Esophagus muscularis mucosa (tissue), 4 donors: ENCODE results near the gene C1orf185. TPM values are rescaled to one million over a fixed set of nuclear protein-coding genes. Genes with fewer than 3 reads are reported as not detected.

Source experiments
- DNase-seq: peaks from one replicate; pipeline ENCODE4 v3.0.0-alpha.2; 2017; ENCODE audit errors: extremely low spot score
- H3K27ac ChIP-seq, 4 donors: fragments of 200-600 bp; sonication (generic); replicated peaks in 1 of 4; 1 replicate in 3 of 4; 2 replicates in 1 of 4; pipeline ENCODE4 v1.5.1; 2016 to 2019; ENCODE audit warnings: mild to moderate bottlenecking in 1 of 4
- H3K27me3 ChIP-seq, 4 donors: fragments of 200-600 bp; sonication (generic); one replicate each; pipeline versions ENCODE4 v1.5.1 to v1.6.0; 2016 to 2019
- H3K36me3 ChIP-seq, 4 donors: fragments of 200-600 bp; sonication (generic); one replicate each; pipeline ENCODE4 v1.5.1; 2016 to 2019
- H3K4me1 ChIP-seq, 4 donors: fragments of 200-600 bp; sonication (generic); one replicate each; pipeline ENCODE4 v1.5.1; 2016 to 2019
- H3K4me3 ChIP-seq, 4 donors: fragments of 200-600 bp; sonication (generic); 1 replicate in 2 of 4; 2 replicates in 2 of 4; pipeline ENCODE4 v1.5.1; 2016 to 2019; ENCODE audit warnings: mild to moderate bottlenecking in 4 of 4, moderate library complexity in 1 of 4
- H3K9me3 ChIP-seq, 4 donors: fragments of 200-600 bp; sonication (generic); 1 replicate in 3 of 4; 2 replicates in 1 of 4; pipeline ENCODE4 v1.5.1; 2016 to 2019
- CTCF ChIP-seq, 3 experiments: fragments of 200-600 bp in 2 of 3; fragments of 450-650 bp in 1 of 3; sonication (generic) in 2 of 3; IDR thresholded peaks; one replicate each; pipeline ENCODE4 v1.5.1; 2017 to 2019; ENCODE audit warnings: antibody characterized with exemption in 3 of 3, mild to moderate bottlenecking in 2 of 3, moderate library complexity in 1 of 3
- EP300 ChIP-seq: sonication (generic); formaldehyde crosslinking; IDR thresholded peaks from one replicate; pipeline ENCODE4 v1.6.1; 2017; ENCODE audit warnings: antibody characterized with exemption
- POLR2A ChIP-seq: fragments of 450-650 bp; IDR thresholded peaks from one replicate; pipeline ENCODE4 v1.6.1; 2017; ENCODE audit warnings: antibody characterized with exemption, moderate library complexity, mild to moderate bottlenecking, low read depth
- POLR2AphosphoS5 ChIP-seq, 2 donors: sonication (generic); formaldehyde crosslinking; IDR thresholded peaks; one replicate each; pipeline ENCODE4 v1.6.1; 2017; ENCODE audit warnings: antibody characterized with exemption in 2 of 2
- WGBS: methylation state at CpG from one replicate; pipeline ENCODE4 v1.1.5; 2018; 5-methylcytosine and 5-hydroxymethylcytosine counted together
- intact Hi-C: fragments of 100-400 bp; cut with DNase I; formaldehyde crosslinking; loops from one replicate; pipeline ENCODE4 v1.15.1; 2023
- small RNA-seq, 3 donors: library from RNA; depleted of rRNA; stranded (forward); fragments of <200 nt; gene quantifications; one replicate each; pipeline ENCODE3, GENCODE V24; 2016
- total RNA-seq, 4 donors: library from RNA; depleted of rRNA; stranded (reverse); fragments of >200 nt; gene quantifications; one replicate each; pipeline versions ENCODE4 v1.1.0 to v1.2.1, GENCODE V29; 2016

The C1orf185 gene
- total RNA-seq, 4 donors from 2014 or later: not detected

GRCh38 chr1:51192213-51192843 is 90.3 kb downstream of the C1orf185 start:
- Histone ChIP-seq H3K36me3 (no peaks in the 10 kb centered on the region), H3K27ac (no peak overlapping the region), H3K4me3 (no peak overlapping the region), H3K4me1 (no peaks in the 10 kb centered on the region), H3K9me3 (no peaks in the 10 kb centered on the region), H3K27me3 (no peaks in the 10 kb centered on the region)
- TF ChIP-seq EP300: no peak
- TF ChIP-seq CTCF (IDR thresholded peaks at IDR 0.05): peak; percentile 61 to 86 (median 75)
- TF ChIP-seq POLR2AphosphoS5 (IDR thresholded peaks at IDR 0.05): no peak
- no peak for TF ChIP-seq POLR2A
- 48% methylated on average over 3 of the region's 3 CpGs for WGBS
- intact Hi-C loops: loop anchor here (2.0 to 10.0 kb wide), 2 partner anchors 104 to 258 kb away; no protein-coding TSS in a partner anchor
- no peak for DNase-seq

GRCh38 chr1:51193564-51193963 is 91.5 kb downstream of the C1orf185 start:
- Histone ChIP-seq H3K27me3 (no peaks in the 10 kb centered on the region), H3K36me3 (no peaks in the 10 kb centered on the region), H3K9me3 (no peaks in the 10 kb centered on the region), H3K4me1 (no peaks in the 10 kb centered on the region), H3K27ac (no peak overlapping the region), H3K4me3 (no peak overlapping the region)
- no peak for TF ChIP-seq POLR2A
- TF ChIP-seq CTCF (IDR thresholded peaks at IDR 0.05): no peak
- no peak for TF ChIP-seq EP300
- no peak for TF ChIP-seq POLR2AphosphoS5 (IDR thresholded peaks at IDR 0.05)
- intact Hi-C loops: loop anchor here (2.0 to 10.0 kb wide), 2 partner anchors 103 to 259 kb away; no protein-coding TSS in a partner anchor
- DNase-seq: no peak

Small RNA genes lying within 50 kb of the gene (small RNA-seq; reads per million reads assigned to genes)
- gene MIR4421 (0 reads per million in 3 donors), gene MIR6500 (0 reads per million in 3 donors), gene RF00019 (0 reads per million in 3 donors)

Other genes starting within 250 kb of the C1orf185 start
- gene FAF1, start 142.0 kb upstream of the C1orf185 start, total RNA-seq: 10 to 100 TPM; 39.7 to 60.6 (median 42.9) TPM
- 10 to 100 TPM; 20.4 to 37.4 (median 27.0) TPM for gene CDKN2C, start 132.0 kb upstream of the C1orf185 start, total RNA-seq
- gene RNF11, start 134.0 kb downstream of the C1orf185 start, total RNA-seq: 100 to 1,000 TPM; 101 to 141 (median 115) TPM
- 1 to 10 TPM in 1 of 4 donors, under 1 TPM in 2, not detected in 1; 0.17 to 2.5 (median 0.52) TPM for gene TTC39A, start 228.3 kb downstream of the C1orf185 start, total RNA-seq